GM12878 (cell line): Measurements from ENCODE around the gene COL11A1.

Experiments used
- CTCF ChIP-seq, 3 experiments: IDR thresholded peaks in 2 of 3; conservative IDR thresholded peaks in 1 of 3; 2 replicates each; pipeline ENCODE4 v1.5.1; 2011; ENCODE audit warnings: low read depth in 3 of 3, low read length in 3 of 3, mild to moderate bottlenecking in 3 of 3, control low read depth in 2 of 3, moderate library complexity in 2 of 3, inconsistent platforms in 1 of 3, mixed read lengths in 1 of 3; ENCODE audit not compliant: control insufficient read depth in 2 of 3, insufficient read depth in 1 of 3; ENCODE audit errors: extremely low read depth in 1 of 3
- EP300 ChIP-seq, 2 experiments: fragments of 150-350 bp in 1 of 2; IDR thresholded peaks; 2 replicates each; pipeline ENCODE4 v1.6.1; 2011 to 2012; ENCODE audit warnings: low read depth in 2 of 2, low read length in 2 of 2, borderline replicate concordance in 1 of 2, improper control_type of control experiment in 1 of 2, inconsistent platforms in 1 of 2; ENCODE audit not compliant: control insufficient read depth in 1 of 2
- EZH2 ChIP-seq: IDR thresholded peaks from 2 replicates; pipeline ENCODE4 v1.6.1; 2012; ENCODE audit warnings: low read depth, mild to moderate bottlenecking, control low read depth, inconsistent platforms, low read length, borderline replicate concordance; ENCODE audit not compliant: control insufficient read depth
- FOXK2 ChIP-seq: fragments of 450-650 bp; IDR thresholded peaks from 2 replicates; pipeline ENCODE4 v1.6.1; 2017; ENCODE audit warnings: mild to moderate bottlenecking, moderate library complexity
- GABPA ChIP-seq: IDR thresholded peaks from 2 replicates; pipeline ENCODE4 v1.6.1; 2014; ENCODE audit warnings: antibody characterized with exemption, low read depth, mild to moderate bottlenecking, inconsistent platforms
- JUNB ChIP-seq: IDR thresholded peaks from 2 replicates; pipeline ENCODE4 v1.6.1; 2016; ENCODE audit warnings: antibody characterized with exemption, mild to moderate bottlenecking
- KDM1A ChIP-seq: fragments of 200-600 bp; sonication (generic); IDR thresholded peaks from 2 replicates; pipeline ENCODE4 v1.6.1; 2016; ENCODE audit warnings: borderline replicate concordance
- KLF5 ChIP-seq: fragments of 450-650 bp; IDR thresholded peaks from 2 replicates; pipeline ENCODE4 v1.6.1; 2014; ENCODE audit warnings: mild to moderate bottlenecking; ENCODE audit not compliant: partially characterized antibody
- MAX ChIP-seq: IDR thresholded peaks from 2 replicates; pipeline ENCODE4 v1.6.1; 2012; ENCODE audit warnings: low read depth, low read length, improper control_type of control experiment
- PAX8 ChIP-seq: fragments of 450-650 bp; IDR thresholded peaks from 2 replicates; pipeline ENCODE4 v1.6.1; 2017; ENCODE audit warnings: mild to moderate bottlenecking, moderate library complexity
- POLR2A ChIP-seq: IDR thresholded peaks from 2 replicates; pipeline ENCODE4 v1.6.1; 2011; ENCODE audit warnings: low read depth, mild to moderate bottlenecking, low read length
- TARDBP ChIP-seq: IDR thresholded peaks from 2 replicates; pipeline ENCODE4 v1.6.1; 2016; ENCODE audit warnings: borderline replicate concordance
- USF1 ChIP-seq: IDR thresholded peaks from 2 replicates; pipeline ENCODE4 v1.6.1; 2011; ENCODE audit warnings: borderline replicate concordance, low read depth, mild to moderate bottlenecking, moderate library complexity, mixed read lengths, low read length; ENCODE audit not compliant: insufficient read depth; ENCODE audit errors: extremely low read length

- TF ChIP-seq GABPA, result no peak
- no peak for TF ChIP-seq CTCF (IDR thresholded peaks at IDR 0.05 in 2 of 3, conservative IDR thresholded peaks at IDR 0.05 in 1 of 3; ENCODE audit: control insufficient read depth in 2 of 3, extremely low read depth in 1 of 3, insufficient read depth in 1 of 3, low read depth in 3 of 3, low read length in 3 of 3)
- TF ChIP-seq TARDBP, result no peak
- no peak for TF ChIP-seq EP300 (IDR thresholded peaks at IDR 0.05; ENCODE audit: borderline replicate concordance in 1 of 2, control insufficient read depth in 1 of 2, low read depth in 2 of 2, low read length in 2 of 2)
- no peak for TF ChIP-seq POLR2A
- no peak for TF ChIP-seq FOXK2
- no peak for TF ChIP-seq KDM1A
- no peak for TF ChIP-seq KLF5
- no peak for TF ChIP-seq USF1
- no peak for TF ChIP-seq PAX8
- no peak for TF ChIP-seq EZH2
- TF ChIP-seq MAX, result no peak
- no peak for TF ChIP-seq JUNB
These were observed 166.9 kb downstream of the COL11A1 start for GRCh38 chr1:102941366-102941947.
